Mononuclear cell (primary cell): ENCODE results near the gene MOCS3. TPM values are rescaled to one million over a fixed set of nuclear protein-coding genes. Genes with fewer than 3 reads are reported as not detected.
"Not testable (repeated sequence)": the region's sequence is repeated elsewhere in the genome, so short reads cannot be mapped to it uniquely, and the experiment has no call there.

Experiments
- H3K27me3 ChIP-seq: 2 replicates; pipeline ENCODE4 v1.6.0; 2011; ENCODE audit warnings: low read length, control low read depth; ENCODE audit not compliant: insufficient read depth
- H3K4me1 ChIP-seq: 2 replicates; pipeline ENCODE4 v1.5.1; 2011; ENCODE audit warnings: mild to moderate bottlenecking, low read length, control low read depth; ENCODE audit not compliant: insufficient read depth
- H3K4me3 ChIP-seq: 2 replicates; pipeline ENCODE4 v1.5.1; 2011; ENCODE audit warnings: mild to moderate bottlenecking, low read length, moderate library complexity
- H3K9me3 ChIP-seq: 2 replicates; pipeline ENCODE4 v1.5.1; 2011; ENCODE audit warnings: low read depth, mild to moderate bottlenecking, control low read depth, low read length
- total RNA-seq: library from RNA; depleted of rRNA; stranded (reverse); fragments of >200 nt; gene quantifications from one replicate; pipeline ENCODE4 v1.2.3, GENCODE V29; 2012

The MOCS3 gene
- total RNA-seq, 1 donor = 3.8 TPM

DNA sequence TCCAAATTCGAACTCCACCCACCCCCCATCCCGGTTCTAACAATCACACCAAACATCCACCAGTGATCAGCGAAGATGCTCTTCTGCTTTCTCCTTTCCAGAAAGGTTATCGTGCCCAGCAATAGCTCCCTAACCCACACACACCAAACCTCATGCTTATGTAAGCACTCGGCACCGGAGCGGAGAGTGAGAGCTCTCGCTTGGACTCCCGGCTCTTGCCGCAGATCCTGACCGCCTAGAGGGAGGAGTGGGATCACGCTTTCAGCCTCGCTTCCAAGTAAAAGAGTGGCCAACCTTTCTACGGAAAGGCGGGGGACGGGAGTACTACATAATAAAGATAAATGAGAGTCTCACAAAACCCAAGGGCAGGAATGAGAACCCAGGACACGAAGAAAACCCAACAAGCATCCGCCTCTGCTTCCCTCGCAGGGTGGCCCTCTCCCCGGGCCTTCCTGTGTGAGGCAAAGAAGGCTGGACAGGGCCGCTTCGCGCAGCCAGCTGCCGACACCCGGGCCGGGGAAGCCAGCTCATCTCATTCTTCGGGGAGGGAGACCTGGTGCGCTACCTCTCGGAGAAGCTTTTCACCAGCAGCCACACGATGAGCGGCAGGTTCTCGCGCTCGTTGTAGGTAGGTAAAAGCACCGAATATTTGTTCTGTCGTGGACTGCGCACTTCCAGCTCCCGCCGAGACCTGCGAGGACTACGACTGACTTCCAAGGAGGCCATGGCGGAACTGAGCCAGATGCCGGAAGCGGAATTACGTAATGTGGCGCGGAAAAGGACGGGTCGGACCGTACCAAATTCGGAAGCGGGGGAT is 612 bp upstream of the MOCS3 start, which contains the start of gene DPM1:
TSS of gene DPM1 (minus strand) at position 735 of the 817 bp plus-strand sequence. CDS start at position 726, 9 bp downstream.
- Histone ChIP-seq H3K9me3 (no peaks in the 10 kb centered on the region), H3K27me3 (no peaks in the 10 kb centered on the region), H3K4me3 (peak within 1 kb of the TSS; percentile 72), H3K4me1 (peaks cover 31% of the 10 kb centered on the region)

DNA sequence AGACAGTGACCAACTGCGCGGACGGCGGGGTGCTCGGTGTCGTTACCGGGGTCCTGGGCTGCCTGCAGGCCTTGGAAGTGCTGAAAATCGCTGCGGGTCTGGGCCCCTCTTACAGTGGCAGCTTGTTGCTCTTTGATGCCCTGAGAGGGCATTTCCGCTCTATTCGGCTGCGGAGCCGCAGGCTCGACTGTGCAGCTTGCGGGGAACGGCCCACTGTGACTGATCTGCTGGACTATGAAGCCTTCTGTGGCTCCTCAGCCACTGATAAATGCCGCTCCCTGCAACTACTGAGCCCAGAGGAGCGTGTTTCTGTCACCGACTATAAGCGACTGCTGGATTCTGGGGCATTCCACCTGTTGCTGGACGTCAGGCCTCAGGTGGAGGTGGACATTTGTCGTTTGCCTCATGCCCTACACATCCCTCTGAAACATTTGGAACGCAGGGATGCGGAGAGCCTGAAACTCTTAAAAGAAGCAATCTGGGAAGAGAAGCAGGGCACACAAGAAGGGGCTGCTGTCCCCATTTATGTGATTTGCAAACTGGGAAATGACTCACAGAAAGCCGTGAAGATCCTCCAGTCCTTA is 1.0 kb downstream of the MOCS3 start:
- peak overlapping the region; percentile 72 for H3K4me3 ChIP-seq

DNA sequence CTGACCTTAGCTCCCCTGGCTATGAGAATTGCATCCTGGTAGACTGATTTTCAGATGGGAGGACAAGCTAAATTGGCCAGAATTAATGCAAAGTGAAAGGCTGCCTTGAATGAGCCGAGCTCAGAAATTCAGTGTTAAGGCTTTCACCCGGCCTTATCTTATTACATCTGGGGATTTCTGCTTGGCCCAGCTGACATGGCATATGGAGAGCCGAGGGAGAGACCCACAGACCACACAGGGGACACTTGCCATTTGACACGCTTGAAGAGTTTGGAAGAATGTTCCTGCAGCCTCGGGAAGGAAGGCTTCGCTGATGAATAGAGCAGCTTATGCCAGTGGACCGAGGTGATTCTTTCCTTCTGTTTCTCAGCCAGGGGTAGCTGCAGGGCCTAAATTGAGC is 9.0 kb downstream of the MOCS3 start:
- Histone ChIP-seq H3K9me3 (no peaks in the 10 kb centered on the region), H3K4me1 (no peaks in the 10 kb centered on the region), H3K4me3 (no peak overlapping the region), H3K27me3 (no peaks in the 10 kb centered on the region)

More for the DNA sequence above, 1.0 kb downstream of the MOCS3 start:
- Histone ChIP-seq H3K4me1 (peaks cover 31% of the 10 kb centered on the region), H3K27me3 (no peaks in the 10 kb centered on the region), H3K9me3 (no peaks in the 10 kb centered on the region)

DNA sequence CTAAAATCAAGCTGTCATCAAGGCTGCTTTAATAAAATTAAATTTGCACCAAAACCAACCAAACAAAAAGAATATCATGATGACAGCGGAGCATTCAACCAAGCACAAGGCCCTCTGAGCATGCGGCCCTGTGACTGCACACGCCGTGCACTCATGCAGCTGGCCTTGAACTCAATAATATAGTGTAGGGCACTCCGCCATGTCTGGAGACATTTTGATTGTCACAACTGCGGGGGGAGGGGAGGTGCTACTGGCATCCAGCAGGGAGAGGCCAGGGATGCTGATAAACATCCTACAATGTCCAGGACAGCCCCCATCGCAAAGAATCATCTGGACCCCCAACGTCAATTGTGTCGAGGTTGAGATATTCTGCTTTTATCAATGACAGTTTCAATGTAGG is 9.7 kb downstream of the MOCS3 start:
- Histone ChIP-seq H3K27me3 (no peaks in the 10 kb centered on the region), H3K4me3 (no peak overlapping the region), H3K9me3 (no peaks in the 10 kb centered on the region), H3K4me1 (no peaks in the 10 kb centered on the region)

DNA sequence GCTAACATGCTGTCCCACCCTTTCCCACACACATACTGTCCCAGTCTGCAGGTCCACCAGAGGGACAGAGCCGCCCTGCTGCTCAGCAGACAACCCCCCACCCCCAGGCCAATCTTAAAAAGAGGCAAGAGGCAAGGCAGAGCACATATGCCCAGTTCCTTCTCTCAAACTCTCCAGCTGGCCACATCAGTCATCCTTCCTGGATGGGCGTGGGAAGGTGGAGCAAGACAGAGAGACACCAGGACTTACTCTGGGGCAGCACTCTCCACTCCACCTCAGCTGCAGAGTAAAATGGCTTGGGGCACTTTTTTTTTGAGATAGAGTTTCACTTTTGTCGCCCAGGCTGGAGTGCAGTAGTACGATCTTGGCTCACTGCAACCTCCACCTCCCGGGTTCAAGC is 10.8 kb downstream of the MOCS3 start:
- H3K27me3 ChIP-seq = no peaks in the 10 kb centered on the region
- H3K4me1 ChIP-seq = no peaks in the 10 kb centered on the region
- no peak overlapping the region for H3K4me3 ChIP-seq
- no peaks in the 10 kb centered on the region for H3K9me3 ChIP-seq

DNA sequence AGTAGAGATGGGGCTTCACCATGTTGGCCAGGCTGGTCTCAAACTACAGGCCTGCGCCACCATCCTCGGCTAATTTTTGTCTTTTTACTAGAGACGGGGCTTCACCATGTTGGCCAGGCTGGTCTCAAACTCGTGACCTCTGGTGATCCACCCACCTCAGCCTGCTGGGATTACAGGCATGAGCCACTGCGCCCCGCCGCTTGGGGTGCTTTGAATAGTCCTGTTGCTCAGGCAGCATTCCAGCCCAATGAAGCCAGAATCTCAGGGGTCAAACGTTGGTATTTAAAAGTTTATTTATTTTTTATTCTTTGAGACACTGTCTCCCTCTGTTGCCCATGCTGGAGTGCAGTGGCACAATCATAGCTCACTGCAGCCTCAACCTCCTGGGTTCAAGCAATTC is 11.3 kb downstream of the MOCS3 start:
- Histone ChIP-seq H3K9me3 (no peaks in the 10 kb centered on the region), H3K4me1 (no peaks in the 10 kb centered on the region), H3K27me3 (no peaks in the 10 kb centered on the region), H3K4me3 (no peak overlapping the region)

DNA sequence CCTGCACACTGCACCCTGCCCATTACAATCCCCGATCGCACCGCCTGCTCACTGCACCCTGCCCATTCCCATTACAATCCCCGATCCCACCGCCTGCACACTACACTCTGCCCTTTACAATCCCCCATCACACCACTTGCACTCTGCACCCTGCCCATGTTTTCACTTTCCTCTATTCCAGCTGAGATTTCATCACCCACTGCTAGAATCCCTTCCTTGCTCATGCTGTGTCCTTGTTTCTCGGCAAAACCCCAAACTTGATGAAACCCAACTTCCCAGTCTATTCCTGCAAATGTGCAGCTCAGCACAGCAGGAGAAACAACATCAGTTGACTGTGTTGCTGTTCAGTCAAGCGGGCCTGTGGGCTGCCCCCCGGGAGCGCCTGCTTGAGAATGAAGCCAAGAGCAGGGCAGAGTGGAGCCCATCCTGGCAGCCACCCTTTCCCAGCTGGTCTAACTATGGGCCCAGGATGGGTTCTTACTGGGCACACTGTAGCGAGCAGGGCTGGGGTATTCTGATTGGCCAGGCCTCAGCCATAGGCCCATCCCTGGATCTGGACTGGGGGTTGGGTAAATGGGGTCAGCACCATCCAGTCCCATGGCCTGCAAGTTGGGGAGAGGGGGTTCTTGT is 17.2 kb downstream of the MOCS3 start:
- H3K9me3 ChIP-seq = no peaks in the 10 kb centered on the region
- no peak overlapping the region for H3K4me3 ChIP-seq
- H3K27me3 ChIP-seq = no peaks in the 10 kb centered on the region
- H3K4me1 ChIP-seq = no peaks in the 10 kb centered on the region

DNA sequence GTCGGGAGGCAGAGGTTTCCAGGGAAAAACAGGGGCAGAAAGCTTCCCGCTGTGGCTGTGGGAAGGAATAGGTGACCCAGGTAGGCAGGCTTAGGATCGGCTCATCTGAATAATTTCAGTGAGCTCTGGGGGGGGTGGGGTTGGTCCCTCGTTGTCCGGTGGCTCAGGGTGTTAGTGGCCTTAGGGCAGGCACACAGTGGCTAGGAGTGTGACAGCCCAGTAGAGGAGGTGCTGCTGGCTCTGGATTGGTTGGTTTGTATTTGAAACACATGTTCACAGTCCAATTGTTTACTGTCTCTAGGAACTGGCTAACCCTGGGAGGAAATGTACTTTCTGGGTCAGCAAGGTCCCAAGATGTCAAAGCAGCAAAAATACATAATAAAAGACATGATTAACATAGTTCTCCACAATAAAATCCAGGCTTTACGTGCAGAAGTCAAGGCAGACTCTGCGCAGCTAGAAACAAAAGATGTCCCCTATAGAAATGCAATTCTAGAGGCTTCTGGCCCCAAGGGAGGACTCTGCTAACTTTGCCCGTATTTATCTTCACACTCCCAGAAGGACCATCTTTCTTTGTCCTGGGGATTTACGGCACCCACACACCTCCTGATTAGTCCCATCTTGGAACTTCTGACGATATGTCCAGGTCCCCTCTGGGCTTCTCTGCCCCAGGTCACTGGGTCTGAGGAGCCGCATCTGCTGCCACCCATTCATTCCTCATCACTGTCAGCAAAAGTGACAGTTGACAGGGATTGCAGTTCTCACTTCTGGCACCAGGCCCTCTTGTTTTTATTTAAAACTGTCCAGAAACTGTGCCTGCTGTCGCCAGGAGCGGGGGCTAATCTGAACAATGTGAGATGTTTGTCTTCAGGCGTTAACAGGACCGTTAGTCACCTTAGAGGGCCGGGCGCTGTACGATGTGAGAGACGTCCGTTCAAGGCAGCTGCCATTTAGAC is 18.7 kb downstream of the MOCS3 start:
- Histone ChIP-seq H3K4me3 (no peak overlapping the region), H3K27me3 (no peaks in the 10 kb centered on the region), H3K4me1 (peaks cover 4% of the 10 kb centered on the region), H3K9me3 (no peaks in the 10 kb centered on the region)

DNA sequence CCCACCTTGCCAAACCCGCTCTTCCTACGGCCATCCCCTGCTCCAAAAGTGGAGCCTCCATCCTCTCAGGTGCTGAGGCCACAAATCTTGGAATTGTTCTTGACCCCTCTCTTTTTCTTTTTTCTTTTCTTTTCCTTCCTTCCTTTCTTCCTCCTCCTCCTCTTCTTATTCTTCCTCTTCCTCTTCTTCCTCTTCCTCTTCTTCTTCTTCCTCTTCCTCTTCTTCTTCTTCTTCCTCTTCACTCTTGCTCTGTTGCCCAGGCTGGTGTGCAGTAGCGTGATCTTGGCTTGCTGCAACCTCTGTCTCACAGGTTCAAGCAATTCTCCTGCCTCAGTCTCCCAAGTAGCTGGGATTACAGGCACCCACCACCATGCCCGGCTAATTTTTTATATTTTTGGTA is 19.9 kb downstream of the MOCS3 start:
- H3K9me3 ChIP-seq, H3K27me3 ChIP-seq, H3K4me3 ChIP-seq, H3K4me1 ChIP-seq: not testable (repeated sequence)

DNA sequence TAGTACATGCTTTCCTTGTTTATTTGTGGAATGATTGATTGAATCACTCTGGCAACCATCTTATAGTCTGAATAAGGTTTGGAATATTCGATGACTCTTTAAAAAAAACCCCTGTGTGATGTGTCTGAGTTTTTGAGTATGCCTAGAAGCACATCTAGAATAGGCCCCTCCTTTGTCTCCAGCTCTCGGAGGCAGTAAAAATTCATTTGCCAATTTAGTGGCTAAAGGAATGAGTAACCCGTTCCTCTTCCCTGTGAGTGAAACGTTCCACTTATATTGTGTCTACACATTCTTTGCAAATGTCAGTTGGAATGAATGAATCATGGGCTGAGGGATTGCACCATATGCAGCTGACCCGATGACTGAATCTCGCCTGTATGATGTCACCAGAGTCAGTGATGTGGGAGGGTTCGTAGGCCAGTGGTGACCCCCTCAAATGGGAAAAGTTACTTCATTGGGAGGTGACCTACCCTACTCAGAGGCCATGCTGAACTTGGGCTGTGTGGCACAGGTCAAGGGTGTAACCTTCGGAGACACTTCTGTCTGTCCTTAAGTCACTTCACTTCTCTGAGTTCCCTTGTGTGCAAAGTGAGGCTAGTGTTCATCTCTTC is 21.6 kb downstream of the MOCS3 start:
- H3K27me3 ChIP-seq = peaks cover 2% of the 10 kb centered on the region
- peaks cover 4% of the 10 kb centered on the region for H3K4me1 ChIP-seq
- H3K4me3 ChIP-seq = no peak overlapping the region
- H3K9me3 ChIP-seq = no peaks in the 10 kb centered on the region

DNA sequence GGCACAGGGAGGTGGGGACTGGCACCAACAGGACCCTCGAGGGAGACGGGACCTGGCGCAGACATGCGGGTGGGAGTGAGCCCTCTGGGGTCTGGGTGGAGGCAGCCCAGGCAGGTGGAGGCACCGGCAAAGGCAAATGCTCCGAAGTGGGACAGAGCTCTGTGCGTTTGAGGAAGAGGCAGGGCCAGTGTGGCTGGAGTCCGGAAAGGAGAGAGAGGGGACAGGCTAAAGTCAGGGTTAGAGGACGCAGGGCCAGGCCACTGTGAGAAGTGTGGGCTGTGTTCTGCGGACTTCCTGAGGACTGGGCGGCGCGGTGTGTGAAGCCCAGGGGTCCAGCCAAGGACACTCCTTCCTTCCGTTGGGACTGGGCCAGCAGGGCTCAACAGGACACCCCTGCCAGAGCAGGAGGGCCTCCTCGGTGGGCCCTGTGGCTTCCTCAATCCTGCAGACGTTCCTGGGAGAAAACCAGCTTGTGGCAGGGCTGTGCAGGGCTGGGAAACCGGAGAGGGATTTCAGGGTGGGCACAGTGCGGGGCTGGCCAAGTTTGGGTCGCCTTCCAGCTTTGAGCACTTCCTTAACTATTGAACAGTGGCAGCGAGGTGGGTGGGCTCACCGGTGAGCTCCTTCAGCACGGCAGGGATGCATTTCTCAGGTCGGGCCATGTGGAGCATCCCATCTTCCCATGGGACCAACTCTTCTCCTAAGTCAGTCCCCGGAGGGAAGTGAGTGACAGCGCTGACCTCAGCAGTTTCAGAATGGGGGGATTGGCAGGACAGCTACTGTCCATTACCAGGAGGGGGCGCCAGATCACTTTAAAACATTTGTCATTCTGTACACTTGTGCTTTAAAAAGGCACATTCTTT is 22.5 kb downstream of the MOCS3 start:
- Histone ChIP-seq H3K4me3 (no peak overlapping the region), H3K4me1 (peaks cover 4% of the 10 kb centered on the region), H3K27me3 (peaks cover 2% of the 10 kb centered on the region), H3K9me3 (no peaks in the 10 kb centered on the region)

DNA sequence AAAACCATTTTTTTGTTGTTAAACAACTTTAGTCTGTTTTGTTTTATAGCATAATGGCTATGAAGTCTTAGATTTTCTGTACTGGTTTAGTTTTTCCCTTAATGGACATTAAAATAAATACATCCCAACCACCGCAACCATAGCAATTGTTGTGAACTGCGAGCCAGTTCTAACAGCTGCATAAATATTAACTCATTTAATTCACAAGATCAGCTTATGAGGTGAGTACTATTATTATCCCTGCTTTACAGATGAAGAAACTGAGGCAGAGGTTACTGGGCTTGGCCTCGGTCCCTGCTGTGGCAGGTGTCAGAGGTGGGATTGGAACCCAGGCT is 23.1 kb downstream of the MOCS3 start:
- Histone ChIP-seq H3K9me3 (no peaks in the 10 kb centered on the region), H3K4me3 (no peak overlapping the region), H3K27me3 (peaks cover 2% of the 10 kb centered on the region), H3K4me1 (peaks cover 4% of the 10 kb centered on the region)

DNA sequence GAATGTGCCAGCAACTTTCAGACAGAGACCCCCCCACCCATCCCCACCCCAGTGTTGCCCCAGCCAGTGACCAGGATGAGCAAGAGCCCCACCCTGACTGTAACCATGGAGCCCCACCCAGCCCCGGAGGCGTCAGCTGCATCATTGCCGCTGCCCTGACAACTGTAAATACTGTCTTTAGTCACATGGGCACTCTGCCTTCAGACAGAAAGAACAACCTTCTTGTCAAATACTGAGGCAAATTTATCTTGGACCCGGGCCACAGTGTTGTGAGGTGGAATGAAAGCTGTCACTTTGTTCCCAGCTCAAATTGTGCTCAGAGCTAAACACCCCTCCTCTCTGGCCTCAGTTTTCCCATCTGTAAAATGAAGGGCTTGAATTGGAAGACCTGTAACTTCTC is 23.7 kb downstream of the MOCS3 start:
- Histone ChIP-seq H3K27me3 (peaks cover 6% of the 10 kb centered on the region), H3K4me1 (peaks cover 4% of the 10 kb centered on the region), H3K4me3 (no peak overlapping the region)

DNA sequence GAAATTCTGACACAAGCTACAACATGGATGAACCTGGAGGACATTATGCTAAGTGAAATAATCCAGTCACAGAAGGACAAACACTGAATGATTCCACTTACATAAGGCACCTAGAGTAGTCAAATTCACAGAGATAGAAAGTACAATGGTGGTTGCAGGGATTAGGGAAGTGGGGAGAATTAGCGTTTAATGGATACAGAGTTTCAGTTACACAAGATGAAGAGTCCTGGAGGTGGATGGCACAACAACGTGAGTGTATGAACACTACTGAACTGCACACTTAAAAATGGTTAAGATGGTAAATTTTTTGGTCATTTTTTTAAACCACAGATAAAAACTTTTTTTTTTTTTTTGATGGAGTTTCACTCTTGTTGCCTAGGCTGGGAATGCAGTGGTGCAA is 24.7 kb downstream of the MOCS3 start:
- no peak overlapping the region for H3K4me3 ChIP-seq
- no peaks in the 10 kb centered on the region for H3K9me3 ChIP-seq
- H3K27me3 ChIP-seq = peaks cover 6% of the 10 kb centered on the region
- H3K4me1 ChIP-seq = peaks cover 4% of the 10 kb centered on the region

More for the DNA sequence above, 23.7 kb downstream of the MOCS3 start:
- no peaks in the 10 kb centered on the region for H3K9me3 ChIP-seq
